ENCODE data around the gene TTLL6. TPM values are rescaled to one million over a fixed set of nuclear protein-coding genes. Genes with fewer than 3 reads are reported as not detected.

TTLL6 gene
- total RNA-seq, 1 experiment from 2014 or later = 3.4 TPM

- TF ChIP-seq STAT6 (CRISPR knock-in tag; conservative IDR thresholded peaks at IDR 0.05; ENCODE audit: low read depth) (no peak), ZNF396 (CRISPR knock-in tag; IDR thresholded peaks at IDR 0.05; ENCODE audit: borderline replicate concordance) (no peak), USF1 (CRISPR knock-in tag; IDR thresholded peaks at IDR 0.05) (no peak), ZNF121 (CRISPR knock-in tag; IDR thresholded peaks at IDR 0.05) (no peak), CBFB (CRISPR knock-in tag; IDR thresholded peaks at IDR 0.05; ENCODE audit: low read depth) (no peak), CTCF (IDR thresholded peaks at IDR 0.05) (no peak)
Measured at GRCh38 chr17:48751733-48752398, 65.2 kb downstream of the TTLL6 start (continued).

GRCh38 chr17:48751172-48751571, 65.9 kb downstream of the TTLL6 start:
- no peak for TF ChIP-seq JAZF1 (CRISPR knock-in tag; IDR thresholded peaks at IDR 0.05)
- TF ChIP-seq ATF2 (CRISPR knock-in tag; IDR thresholded peaks at IDR 0.05; ENCODE audit: borderline replicate concordance, low read depth) = no peak
- TF ChIP-seq E2F4 (CRISPR knock-in tag; IDR thresholded peaks at IDR 0.05; ENCODE audit: borderline replicate concordance, low read depth) = no peak
- no peak for TF ChIP-seq ZNF232 (CRISPR knock-in tag; IDR thresholded peaks at IDR 0.05)
- TF ChIP-seq ZNF512 (CRISPR knock-in tag; IDR thresholded peaks at IDR 0.05; ENCODE audit: borderline replicate concordance) = no peak
- TF ChIP-seq MLX (CRISPR knock-in tag; IDR thresholded peaks at IDR 0.05) = no peak
- TF ChIP-seq HMGXB4 (CRISPR knock-in tag; IDR thresholded peaks at IDR 0.05) = no peak
- TF ChIP-seq CBFB (CRISPR knock-in tag; IDR thresholded peaks at IDR 0.05; ENCODE audit: low read depth) = no peak
- no peak for TF ChIP-seq ZNF121 (CRISPR knock-in tag; IDR thresholded peaks at IDR 0.05)
- no peak for TF ChIP-seq USF2 (CRISPR knock-in tag; IDR thresholded peaks at IDR 0.05)
- TF ChIP-seq ZNF219 (CRISPR knock-in tag; IDR thresholded peaks at IDR 0.05; ENCODE audit: borderline replicate concordance) = no peak
- no peak for TF ChIP-seq PRRX2 (CRISPR knock-in tag; IDR thresholded peaks at IDR 0.05)
- no peak for TF ChIP-seq ZMAT4 (CRISPR knock-in tag; IDR thresholded peaks at IDR 0.05)
- TF ChIP-seq MXD4 (CRISPR knock-in tag; IDR thresholded peaks at IDR 0.05; ENCODE audit: borderline replicate concordance) = no peak
- 0 out of 2 replicates have a peak, but pooled peaks cover 4% of the 10 kb centered on the region for H3K36me3 Mint-ChIP-seq
- no peak overlapping the region for H3K4me3 Mint-ChIP-seq
- H3K27me3 Mint-ChIP-seq (ENCODE audit: low read depth) = peaks cover 100% of the 10 kb centered on the region
- no peaks in the 10 kb centered on the region for H3K9me3 Mint-ChIP-seq
- CTCF ChIA-PET = interaction anchor here (0.7 to 3.9 kb wide), 10 partner anchors 13 to 133 kb away, joined by 3 to 25 read pairs (median 4); partner anchors contain the start of gene PRAC2
- POLR2A ChIA-PET = no interaction called here
- no peak overlapping the region for H3K27ac Mint-ChIP-seq
- peaks cover 39% of the 10 kb centered on the region for H3K4me1 Mint-ChIP-seq
- DNase-seq (ENCODE audit: low spot score) (no peak), ATAC-seq (no peak)

Data from WTC11 (cell line).